IMR-90 (cell line): ENCODE data around the gene LRFN4. TPM values are rescaled to one million over a fixed set of nuclear protein-coding genes. Genes with fewer than 3 reads are reported as not detected.

Experiments used
- ATAC-seq: fragments of 200-7000 bp; cut with Tn5 transposase; 2 replicates; pipeline ENCODE4 v1.9.1; 2020; ENCODE audit warnings: low read depth, mild to moderate bottlenecking, moderate library complexity
- BruUV-seq: library from RNA; stranded (reverse); fragments of 400-500 nt; replicated peaks from 2 replicates; lab custom pipeline; 2021; lab: Mats Ljungman, UMichigan
- CTCF ChIA-PET: fragments of 300-600 bp; formaldehyde crosslinking; extraction: SDS; loops from one replicate; lab custom pipeline; 2021; ENCODE audit warnings: antibody characterized with exemption; lab: Yijun Ruan, JAX
- POLR2A ChIA-PET: fragments of 300-600 bp; sonication (Branson Sonifier 250); formaldehyde crosslinking; loops from one replicate; lab custom pipeline; 2022; ENCODE audit warnings: antibody characterized with exemption; ENCODE audit not compliant: unreplicated experiment; lab: Charles Lee
- DNase-seq: peaks from one replicate; pipeline ENCODE4 v3.0.0; 2013
- H2AFZ ChIP-seq: replicated peaks from 2 replicates; pipeline ENCODE3; 2013; ENCODE audit warnings: low read length, mild to moderate bottlenecking; ENCODE audit not compliant: poor library complexity
- H2AK5ac ChIP-seq: 2 replicates; pipeline ENCODE4 v1.6.1; 2013; ENCODE audit warnings: low read depth, low read length, inconsistent platforms
- H2AK9ac ChIP-seq: replicated peaks from 2 replicates; pipeline ENCODE3; 2013; ENCODE audit warnings: mild to moderate bottlenecking, low read depth, low read length, moderate library complexity; ENCODE audit not compliant: poor library complexity
- H2BK120ac ChIP-seq: 2 replicates; pipeline ENCODE4 v1.6.1; 2013; ENCODE audit warnings: low read depth, low read length, inconsistent platforms
- H2BK15ac ChIP-seq: 3 replicates; pipeline ENCODE4 v1.6.1; 2013; ENCODE audit warnings: low read depth, low read length, inconsistent platforms
- H2BK20ac ChIP-seq: 2 replicates; pipeline ENCODE4 v1.6.1; 2013; ENCODE audit warnings: low read depth, mild to moderate bottlenecking, inconsistent platforms, low read length, moderate library complexity
- H2BK5ac ChIP-seq: 2 replicates; pipeline ENCODE4 v1.6.1; 2013; ENCODE audit warnings: mild to moderate bottlenecking, low read depth, low read length, inconsistent platforms; ENCODE audit not compliant: poor library complexity, severe bottlenecking
- H3K14ac ChIP-seq: replicated peaks from 2 replicates; pipeline ENCODE4 v1.6.1; 2013; ENCODE audit warnings: low read depth, low read length, inconsistent platforms
- H3K18ac ChIP-seq: 2 replicates; pipeline ENCODE4 v1.6.1; 2013; ENCODE audit warnings: low read depth, low read length, control low read depth
- H3K23ac ChIP-seq: 2 replicates; pipeline ENCODE4 v1.6.1; 2013; ENCODE audit warnings: low read depth, low read length, inconsistent platforms
- H3K27ac ChIP-seq: 2 replicates; pipeline ENCODE4 v1.5.1; 2013; ENCODE audit warnings: mild to moderate bottlenecking, control low read depth, low read length; ENCODE audit not compliant: insufficient read depth
- H3K27me3 ChIP-seq: 2 replicates; pipeline ENCODE4 v1.6.1; 2013; ENCODE audit warnings: low read length; ENCODE audit not compliant: control insufficient read depth, insufficient read depth
- H3K36me3 ChIP-seq: 2 replicates; pipeline ENCODE4 v1.6.1; 2013; ENCODE audit warnings: low read length, mixed read lengths; ENCODE audit not compliant: control insufficient read depth, insufficient read depth
- H3K4ac ChIP-seq: 2 replicates; pipeline ENCODE4 v1.6.1; 2013; ENCODE audit warnings: low read depth, low read length, inconsistent platforms
- H3K4me1 ChIP-seq: 2 replicates; pipeline ENCODE4 v1.6.1; 2013; ENCODE audit warnings: low read length, mixed read lengths; ENCODE audit not compliant: control insufficient read depth, insufficient read depth
- H3K4me2 ChIP-seq: 2 replicates; pipeline ENCODE4 v1.6.1; 2013; ENCODE audit warnings: low read depth, mild to moderate bottlenecking, control low read depth, low read length, moderate library complexity
- H3K4me3 ChIP-seq: 2 replicates; pipeline ENCODE4 v1.5.1; 2013; ENCODE audit warnings: low read depth, mild to moderate bottlenecking, control low read depth, low read length, moderate library complexity; ENCODE audit not compliant: insufficient read depth
- H3K56ac ChIP-seq: 2 replicates; pipeline ENCODE4 v1.6.1; 2013; ENCODE audit warnings: low read length, inconsistent platforms; ENCODE audit not compliant: insufficient read depth; ENCODE audit errors: extremely low read depth
- H3K79me1 ChIP-seq, 2 experiments: 2 replicates each; pipeline ENCODE4 v1.6.1; 2013; ENCODE audit warnings: low read length in 2 of 2, inconsistent platforms in 1 of 2, low read depth in 1 of 2
- H3K9ac ChIP-seq: 2 replicates; pipeline ENCODE4 v1.6.1; 2013; ENCODE audit warnings: low read depth, low read length, control low read depth
- H3K9me1 ChIP-seq: 2 replicates; pipeline ENCODE4 v1.6.1; 2013; ENCODE audit warnings: low read length, inconsistent platforms; ENCODE audit not compliant: insufficient read depth
- H3K9me3 ChIP-seq: 2 replicates; pipeline ENCODE4 v1.6.1; 2013; ENCODE audit warnings: low read length; ENCODE audit not compliant: control insufficient read depth, insufficient read depth
- H4K20me1 ChIP-seq: 2 replicates; pipeline ENCODE4 v1.6.1; 2013; ENCODE audit warnings: low read length, inconsistent platforms; ENCODE audit not compliant: insufficient read depth
- H4K5ac ChIP-seq: 2 replicates; pipeline ENCODE4 v1.6.1; 2013; ENCODE audit warnings: mild to moderate bottlenecking, low read depth, low read length, control low read depth
- H4K8ac ChIP-seq, 2 experiments: 2 replicates each; pipeline ENCODE4 v1.6.1; 2013; ENCODE audit warnings: low read depth in 2 of 2, low read length in 2 of 2, control low read depth in 1 of 2, inconsistent platforms in 1 of 2
- H4K91ac ChIP-seq: 2 replicates; pipeline ENCODE4 v1.6.1; 2013; ENCODE audit warnings: low read depth, low read length, inconsistent platforms; ENCODE audit not compliant: insufficient read depth
- BHLHE40 ChIP-seq: fragments of 150-350 bp; IDR thresholded peaks from 2 replicates; pipeline ENCODE4 v1.6.1; 2016; ENCODE audit warnings: mild to moderate bottlenecking, low read depth, low read length
- CEBPB ChIP-seq: IDR thresholded peaks from 2 replicates; pipeline ENCODE4 v1.6.1; 2012; ENCODE audit warnings: low read depth, low read length, improper control_type of control experiment
- CHD1 ChIP-seq: IDR thresholded peaks from 2 replicates; pipeline ENCODE4 v1.6.1; 2012; ENCODE audit warnings: low read depth, low read length, improper control_type of control experiment
- ELK1 ChIP-seq: fragments of 150-350 bp; IDR thresholded peaks from 2 replicates; pipeline ENCODE4 v1.6.1; 2016; ENCODE audit warnings: low read depth, mild to moderate bottlenecking, low read length, moderate library complexity, borderline replicate concordance
- FOS ChIP-seq: fragments of 150-350 bp; IDR thresholded peaks from 2 replicates; pipeline ENCODE4 v1.6.1; 2016; ENCODE audit warnings: low read depth, low read length
- MAFK ChIP-seq: IDR thresholded peaks from 2 replicates; pipeline ENCODE4 v1.6.1; 2012; ENCODE audit warnings: low read depth, low read length, improper control_type of control experiment
- MAZ ChIP-seq: IDR thresholded peaks from 2 replicates; pipeline ENCODE4 v1.6.1; 2012; ENCODE audit warnings: low read depth, mild to moderate bottlenecking, low read length, improper control_type of control experiment, moderate library complexity, borderline replicate concordance
- MXI1 ChIP-seq: IDR thresholded peaks from 2 replicates; pipeline ENCODE4 v1.6.1; 2012; ENCODE audit warnings: low read depth, mild to moderate bottlenecking, low read length, moderate library complexity, borderline replicate concordance
- NFE2L2 ChIP-seq: fragments of 150-350 bp; IDR thresholded peaks from 2 replicates; pipeline ENCODE4 v1.6.1; 2016; ENCODE audit warnings: low read depth, mild to moderate bottlenecking, low read length
- POLR2A ChIP-seq: IDR thresholded peaks from 2 replicates; pipeline ENCODE4 v1.6.1; 2012; ENCODE audit warnings: mild to moderate bottlenecking, low read depth, low read length
- RAD21 ChIP-seq: IDR thresholded peaks from 2 replicates; pipeline ENCODE4 v1.6.1; 2012; ENCODE audit warnings: low read length, improper control_type of control experiment
- RCOR1 ChIP-seq: IDR thresholded peaks from 2 replicates; pipeline ENCODE4 v1.6.1; 2012; ENCODE audit warnings: mild to moderate bottlenecking, low read length, improper control_type of control experiment; ENCODE audit not compliant: insufficient replicate concordance
- RFX5 ChIP-seq: IDR thresholded peaks from 2 replicates; pipeline ENCODE4 v1.8.0; 2012; ENCODE audit warnings: low read depth, mild to moderate bottlenecking, low read length, moderate library complexity
- SMC3 ChIP-seq: fragments of 150-350 bp; IDR thresholded peaks from 2 replicates; pipeline ENCODE4 v1.6.1; 2016; ENCODE audit warnings: low read depth, mild to moderate bottlenecking, antibody characterized with exemption, low read length, moderate library complexity
- USF2 ChIP-seq: fragments of 150-350 bp; IDR thresholded peaks from 2 replicates; pipeline ENCODE4 v1.6.1; 2017; ENCODE audit warnings: mild to moderate bottlenecking, antibody characterized with exemption, low read length, low read depth
- WGBS, 2 experiments: methylation state at CpG; one replicate each; pipeline versions ENCODE4 v1.1.5 to v1.1.7; 2013; ENCODE audit warnings: missing lambda C conversion rate in 2 of 2; ENCODE audit not compliant: insufficient read length in 1 of 2; ENCODE audit errors: extremely low coverage in 2 of 2; 5-methylcytosine and 5-hydroxymethylcytosine counted together
- dilution Hi-C: fragments of 300-500 bp; cut with HindIII; formaldehyde crosslinking; loops from one replicate; pipeline ENCODE4 v1.14.3; 2018; ENCODE audit warnings: low sequenced_read_pairs; ENCODE audit not compliant: unreplicated experiment
- in situ Hi-C: fragments of 300-500 bp; cut with MboI; formaldehyde crosslinking; loops from 3 replicates; pipeline ENCODE4 v1.14.3; 2019; ENCODE audit warnings: low sequenced_read_pairs, inconsistent platforms, mixed read lengths
- intact Hi-C: fragments of 100-400 bp; cut with micrococcal nuclease; formaldehyde crosslinking; loops from 2 replicates; pipeline ENCODE4 v1.10.0; 2022
- polyA plus RNA-seq, 3 experiments: library from polyadenylated mRNA; depleted of rRNA; stranded (reverse); fragments of >200 nt; gene quantifications; 2 replicates each; pipeline ENCODE4 v1.2.3, GENCODE V29; 2012; ENCODE audit warnings: low replicate concordance in 1 of 3
- total RNA-seq: library from RNA; depleted of rRNA; stranded (reverse); fragments of >200 nt; gene quantifications from 2 replicates; pipeline ENCODE4 v1.2.3, GENCODE V29; 2012

The LRFN4 gene
- total and polyA plus RNA-seq, 2 of the 4 experiments (the other 2 are of a cell fraction) = 6.1 to 18.9 TPM

GRCh38 chr11:66862559-66863037, 5.7 kb downstream of the LRFN4 start:
- H3K4me3 ChIP-seq = no peak overlapping the region
- ATAC-seq = no peak
- peaks cover 44% of the 10 kb centered on the region; the same call in 1 of the 2 replicates for H3K36me3 ChIP-seq
- intact Hi-C loops (no loop called here), in situ Hi-C loops (no loop called here), dilution Hi-C loops (no loop called here)
- peak overlapping the region; percentile 24 for H2AK9ac ChIP-seq
- no peak overlapping the region for H3K9ac ChIP-seq
- H3K27me3 ChIP-seq = no peaks in the 10 kb centered on the region
- no TSS peak for BruUV-seq
- POLR2A ChIA-PET = no interaction called here
- H4K8ac ChIP-seq = no peak overlapping the region
- H3K9me1 ChIP-seq = no peaks in the 10 kb centered on the region
- H3K4ac ChIP-seq = no peak overlapping the region
- DNase-seq = no peak
- H3K79me1 ChIP-seq = peaks cover 0 to 11% of the 10 kb centered on the region in 2 experiments; a peak in 2 of 4 replicates
- H3K18ac ChIP-seq = no peak overlapping the region
- H4K5ac ChIP-seq = no peak overlapping the region
- H2BK5ac ChIP-seq = no peak overlapping the region
- no peak for TF ChIP-seq CHD1
- TF ChIP-seq RCOR1 = no peak
- no peak for TF ChIP-seq FOS
- TF ChIP-seq MAZ = no peak
- no peak for TF ChIP-seq NFE2L2
- TF ChIP-seq BHLHE40 = no peak
- TF ChIP-seq MXI1 = no peak
- TF ChIP-seq CEBPB = no peak
- TF ChIP-seq MAFK = no peak
- TF ChIP-seq RAD21 = no peak
- no peak for TF ChIP-seq USF2
- no peak for TF ChIP-seq SMC3
- no peak for TF ChIP-seq RFX5
- TF ChIP-seq POLR2A = no peak
- TF ChIP-seq ELK1 = no peak
- H4K20me1 ChIP-seq = peaks cover 6% of the 10 kb centered on the region; the same call in 1 of the 2 replicates
- no peak overlapping the region for H2BK20ac ChIP-seq
- H2BK15ac ChIP-seq = no peak overlapping the region
- H2BK120ac ChIP-seq = no peak overlapping the region
- H4K91ac ChIP-seq = no peak overlapping the region
- no CpG with 5 or more reads among the region's 11 CpGs for WGBS, 2 experiments
- no peak overlapping the region for H3K27ac ChIP-seq
- no peak overlapping the region for H3K14ac ChIP-seq
- H2AFZ ChIP-seq = no peak overlapping the region
- CTCF ChIA-PET = no interaction called here
- H3K4me2 ChIP-seq = no peak overlapping the region
- H3K9me3 ChIP-seq = no peaks in the 10 kb centered on the region
- no peak overlapping the region for H2AK5ac ChIP-seq
- H3K4me1 ChIP-seq = peaks cover 2% of the 10 kb centered on the region; the same call in 1 of the 2 replicates
- H3K23ac ChIP-seq = no peak overlapping the region
- H3K56ac ChIP-seq = no peak overlapping the region
